ENCODE measurements around the gene IRAK4.
A peak's percentile ranks its signal among the peaks of the same experiment; 100 is the strongest.
"Not testable (repeated sequence)": the region's sequence is repeated elsewhere in the genome, so short reads cannot be mapped to it uniquely, and the experiment has no call there.

Gene IRAK4

GRCh38 chr12:43749016-43749415 lies 9.7 kb upstream of the IRAK4 start:
- DNase-seq (ENCODE audit: low read depth in 2 of 2) = no peak
- H3K4me3 ChIP-seq (replicated peaks in 1 of 2; ENCODE audit: low read depth in 2 of 2, low read length in 2 of 2) = no peak overlapping the region
- TF ChIP-seq CTCF (IDR thresholded peaks at IDR 0.05; ENCODE audit: low read depth, low read length) = no peak

GRCh38 chr12:43750814-43751213 lies 7.9 kb upstream of the IRAK4 start:
- TF ChIP-seq CTCF (IDR thresholded peaks at IDR 0.05; ENCODE audit: low read depth, low read length) = no peak
- no peak for DNase-seq (ENCODE audit: low read depth in 2 of 2)
- no peak overlapping the region for H3K4me3 ChIP-seq (replicated peaks in 1 of 2; ENCODE audit: low read depth in 2 of 2, low read length in 2 of 2)

- DNase-seq (ENCODE audit: low read depth in 2 of 2); H3K4me3 ChIP-seq (replicated peaks in 1 of 2; ENCODE audit: low read depth in 2 of 2, low read length in 2 of 2): not testable (repeated sequence)
Measured at GRCh38 chr12:43751360-43751759, 7.4 kb upstream of the IRAK4 start.

GRCh38 chr12:43754015-43754414 lies 4.7 kb upstream of the IRAK4 start:
- no peak for DNase-seq (ENCODE audit: low read depth in 2 of 2)
- TF ChIP-seq CTCF (IDR thresholded peaks at IDR 0.05; ENCODE audit: low read depth, low read length) = no peak
- no peak overlapping the region for H3K4me3 ChIP-seq (replicated peaks in 1 of 2; ENCODE audit: low read depth in 2 of 2, low read length in 2 of 2)

GRCh38 chr12:43758247-43758727 lies 464 bp upstream of the IRAK4 start:
- TF ChIP-seq CTCF (IDR thresholded peaks at IDR 0.05; ENCODE audit: low read depth, low read length) = no peak
- peak; percentile 38 to 43 for DNase-seq (ENCODE audit: low read depth in 2 of 2)
- peak overlapping the region; percentile 71 to 82 for H3K4me3 ChIP-seq (replicated peaks in 1 of 2; ENCODE audit: low read depth in 2 of 2, low read length in 2 of 2)

- H3K4me3 ChIP-seq (replicated peaks in 1 of 2; ENCODE audit: low read depth in 2 of 2, low read length in 2 of 2) = no peak overlapping the region
- TF ChIP-seq CTCF (IDR thresholded peaks at IDR 0.05; ENCODE audit: low read depth, low read length) = no peak
- no peak for DNase-seq (ENCODE audit: low read depth in 2 of 2)
Measured at GRCh38 chr12:43760396-43760795, 1.6 kb downstream of the IRAK4 start.

- DNase-seq (ENCODE audit: low read depth in 2 of 2) = no peak
- no peak for TF ChIP-seq CTCF (IDR thresholded peaks at IDR 0.05; ENCODE audit: low read depth, low read length)
- H3K4me3 ChIP-seq (replicated peaks in 1 of 2; ENCODE audit: low read depth in 2 of 2, low read length in 2 of 2) = no peak overlapping the region
Measured at GRCh38 chr12:43761500-43761899, 2.7 kb downstream of the IRAK4 start.
